GM12878 (cell line): ENCODE measurements around the gene PLA2G6.

ENCODE experiments used
- SPI1 ChIP-seq: IDR thresholded peaks from 2 replicates; pipeline ENCODE4 v1.6.1; 2011; ENCODE audit warnings: low read depth, mild to moderate bottlenecking, low read length, moderate library complexity, borderline replicate concordance; ENCODE audit not compliant: insufficient read depth
- TF ChIP-seq, protein P1 (sequence below), 3 experiments: IDR thresholded peaks in 2 of 3; conservative IDR thresholded peaks in 1 of 3; 2 replicates each; pipeline ENCODE4 v1.5.1; 2011; ENCODE audit warnings: low read depth in 3 of 3, low read length in 3 of 3, mild to moderate bottlenecking in 3 of 3, control low read depth in 2 of 3, moderate library complexity in 2 of 3, inconsistent platforms in 1 of 3, mixed read lengths in 1 of 3; ENCODE audit not compliant: control insufficient read depth in 2 of 3, insufficient read depth in 1 of 3; ENCODE audit errors: extremely low read depth in 1 of 3

DNA sequence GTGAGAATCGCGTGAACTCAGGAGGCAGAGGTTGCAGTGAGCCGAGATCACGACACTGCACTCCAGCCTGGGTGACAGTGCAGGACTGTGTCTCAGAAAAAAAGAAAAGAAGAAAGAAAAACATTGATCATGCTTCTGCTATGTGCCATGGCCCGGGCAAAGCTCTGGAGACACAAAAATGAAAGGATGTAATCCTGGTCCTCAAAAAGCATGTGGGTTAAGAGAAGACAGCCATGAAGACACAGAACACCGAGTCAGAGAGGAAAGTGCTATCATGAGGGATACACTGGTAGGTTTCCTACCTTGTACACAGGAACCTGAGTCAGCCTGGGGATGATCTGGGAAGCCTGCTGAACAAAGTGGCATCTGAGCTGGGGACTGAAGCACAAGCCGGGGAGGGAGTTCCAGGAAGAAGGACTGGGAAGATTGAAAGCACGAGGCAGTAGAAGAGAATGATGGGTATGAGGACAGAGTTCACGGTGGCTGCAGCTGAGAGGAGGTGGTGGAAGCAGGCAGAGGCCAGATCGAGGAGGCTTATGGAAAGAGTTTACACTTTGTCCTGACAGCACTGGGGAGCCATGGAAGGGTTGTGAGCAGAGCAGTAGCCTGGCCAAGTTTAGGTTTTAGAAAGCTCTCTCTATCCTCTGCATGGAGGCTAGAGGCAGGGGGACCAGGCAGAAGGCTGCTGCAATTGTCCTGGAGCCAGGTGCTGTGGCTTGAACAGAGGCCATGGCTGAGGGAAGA lies 10.3 kb upstream of the PLA2G6 start:
- TF ChIP-seq, protein P1, sequence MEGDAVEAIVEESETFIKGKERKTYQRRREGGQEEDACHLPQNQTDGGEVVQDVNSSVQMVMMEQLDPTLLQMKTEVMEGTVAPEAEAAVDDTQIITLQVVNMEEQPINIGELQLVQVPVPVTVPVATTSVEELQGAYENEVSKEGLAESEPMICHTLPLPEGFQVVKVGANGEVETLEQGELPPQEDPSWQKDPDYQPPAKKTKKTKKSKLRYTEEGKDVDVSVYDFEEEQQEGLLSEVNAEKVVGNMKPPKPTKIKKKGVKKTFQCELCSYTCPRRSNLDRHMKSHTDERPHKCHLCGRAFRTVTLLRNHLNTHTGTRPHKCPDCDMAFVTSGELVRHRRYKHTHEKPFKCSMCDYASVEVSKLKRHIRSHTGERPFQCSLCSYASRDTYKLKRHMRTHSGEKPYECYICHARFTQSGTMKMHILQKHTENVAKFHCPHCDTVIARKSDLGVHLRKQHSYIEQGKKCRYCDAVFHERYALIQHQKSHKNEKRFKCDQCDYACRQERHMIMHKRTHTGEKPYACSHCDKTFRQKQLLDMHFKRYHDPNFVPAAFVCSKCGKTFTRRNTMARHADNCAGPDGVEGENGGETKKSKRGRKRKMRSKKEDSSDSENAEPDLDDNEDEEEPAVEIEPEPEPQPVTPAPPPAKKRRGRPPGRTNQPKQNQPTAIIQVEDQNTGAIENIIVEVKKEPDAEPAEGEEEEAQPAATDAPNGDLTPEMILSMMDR (IDR thresholded peaks at IDR 0.05 in 2 of 3, conservative IDR thresholded peaks at IDR 0.05 in 1 of 3; ENCODE audit: control insufficient read depth in 2 of 3, extremely low read depth in 1 of 3, insufficient read depth in 1 of 3, low read depth in 3 of 3, low read length in 3 of 3): no peak
- no peak for TF ChIP-seq SPI1
